Smooth muscle cell (in vitro differentiated cells): ENCODE data around the gene GSTA2. TPM values are rescaled to one million over a fixed set of nuclear protein-coding genes. Genes with fewer than 3 reads are reported as not detected.

ENCODE experiments used
- DNase-seq: peaks from one replicate; lab custom pipeline; 2025; ENCODE audit not compliant: unreplicated experiment; lab: John Stamatoyannopoulos, UW
- H2AFZ ChIP-seq: fragments of 200-600 bp; sonication (generic); 2 replicates; pipeline ENCODE4 v1.6.0; 2016; ENCODE audit warnings: antibody characterized with exemption, low read depth, mild to moderate bottlenecking
- H3F3A ChIP-seq: fragments of 200-600 bp; sonication (generic); 2 replicates; pipeline ENCODE4 v1.6.0; 2017; ENCODE audit warnings: antibody characterized with exemption, low read depth
- H3K27ac ChIP-seq: fragments of 200-600 bp; sonication (generic); 2 replicates; pipeline ENCODE4 v1.5.1; 2016; ENCODE audit warnings: low read depth, mild to moderate bottlenecking
- H3K27me3 ChIP-seq: fragments of 200-600 bp; sonication (generic); 2 replicates; pipeline ENCODE4 v1.6.1; 2016; ENCODE audit warnings: low read depth, mild to moderate bottlenecking
- H3K36me3 ChIP-seq: fragments of 200-600 bp; sonication (generic); 2 replicates; pipeline ENCODE4 v1.5.1; 2016; ENCODE audit warnings: low read depth
- H3K4me1 ChIP-seq: fragments of 200-600 bp; sonication (generic); 2 replicates; pipeline ENCODE4 v1.5.1; 2016; ENCODE audit warnings: low read depth
- H3K4me2 ChIP-seq: fragments of 200-600 bp; sonication (generic); 2 replicates; pipeline ENCODE4 v1.6.0; 2016; ENCODE audit warnings: mild to moderate bottlenecking
- H3K4me3 ChIP-seq: fragments of 200-600 bp; sonication (generic); 2 replicates; pipeline ENCODE4 v1.5.1; 2016; ENCODE audit warnings: mild to moderate bottlenecking
- H3K79me2 ChIP-seq: fragments of 200-600 bp; sonication (generic); 2 replicates; pipeline ENCODE4 v1.6.0; 2016; ENCODE audit warnings: low read depth, mild to moderate bottlenecking
- H3K9ac ChIP-seq: fragments of 200-600 bp; sonication (generic); 2 replicates; pipeline ENCODE4 v1.6.0; 2016; ENCODE audit warnings: low read depth
- H3K9me3 ChIP-seq: fragments of 200-600 bp; sonication (generic); replicated peaks from 2 replicates; pipeline ENCODE4 v1.5.1; 2016; ENCODE audit warnings: low read depth
- H4K20me1 ChIP-seq: fragments of 200-600 bp; sonication (generic); 2 replicates; pipeline ENCODE4 v1.6.0; 2016; ENCODE audit warnings: low read depth
- CTCF ChIP-seq: fragments of 200-600 bp; sonication (generic); IDR thresholded peaks from 2 replicates; pipeline ENCODE4 v1.5.1; 2017; ENCODE audit warnings: borderline replicate concordance, mild to moderate bottlenecking, antibody characterized with exemption; ENCODE audit not compliant: insufficient read depth, poor library complexity, severe bottlenecking
- WGBS: methylation state at CpG from one replicate; pipeline ENCODE4 v1.1.7; 2016; ENCODE audit warnings: low lambda C conversion rate; 5-methylcytosine and 5-hydroxymethylcytosine counted together
- polyA plus RNA-seq: library from polyadenylated mRNA; unstranded; fragments of >200 nt; fragmentation: Nextera tagmentation; extraction: Ambion mirVana; gene quantifications from 2 replicates; pipeline ENCODE4 v1.2.1, GENCODE V29; 2016
- total RNA-seq: library from RNA; depleted of rRNA; stranded (reverse); fragments of >200 nt; gene quantifications from 2 replicates; pipeline ENCODE4 v1.2.3, GENCODE V29; 2014

Gene GSTA2
- total and polyA plus RNA-seq, 2 experiments from 2014 or later = 0.65 TPM; not detected in 1

- Histone ChIP-seq H2AFZ (peak overlapping the region; percentile 30), H3F3A (peaks cover 15% of the 10 kb centered on the region), H3K4me3 (no peak overlapping the region), H3K27ac (peak overlapping the region; percentile 65), H4K20me1 (no peaks in the 10 kb centered on the region), H3K9ac (no peak overlapping the region), H3K27me3 (no peaks in the 10 kb centered on the region), H3K36me3 (no peaks in the 10 kb centered on the region), H3K9me3 (no peaks in the 10 kb centered on the region), H3K4me1 (peaks cover 17% of the 10 kb centered on the region), H3K79me2 (no peaks in the 10 kb centered on the region), H3K4me2 (no peak overlapping the region)
- WGBS = 49% methylated on average over 3 of the region's 3 CpGs
- DNase-seq = no peak
- no peak for TF ChIP-seq CTCF
These were observed 38.1 kb downstream of the GSTA2 start for GRCh38 chr6:52725143-52725534.

GRCh38 chr6:52724406-52725121, 38.7 kb downstream of the GSTA2 start:
- Histone ChIP-seq H3K79me2 (no peaks in the 10 kb centered on the region), H3K4me1 (peaks cover 17% of the 10 kb centered on the region), H3K4me2 (no peak overlapping the region), H3K36me3 (no peaks in the 10 kb centered on the region), H2AFZ (peak overlapping the region; percentile 30), H3K27me3 (no peaks in the 10 kb centered on the region), H3K9me3 (no peaks in the 10 kb centered on the region), H3K9ac (no peak overlapping the region), H3K4me3 (no peak overlapping the region), H4K20me1 (no peaks in the 10 kb centered on the region), H3F3A (peaks cover 15% of the 10 kb centered on the region), H3K27ac (peak overlapping the region; percentile 65)
- TF ChIP-seq CTCF = peak; percentile 74
- DNase-seq = peak; percentile 6
- 81% methylated on average over 13 of the region's 13 CpGs for WGBS

GRCh38 chr6:52724042-52724405, 39.3 kb downstream of the GSTA2 start:
- Histone ChIP-seq H4K20me1 (no peaks in the 10 kb centered on the region), H3K4me3 (no peak overlapping the region), H2AFZ (no peak overlapping the region), H3K36me3 (no peaks in the 10 kb centered on the region), H3F3A (peaks cover 15% of the 10 kb centered on the region), H3K4me1 (peaks cover 17% of the 10 kb centered on the region), H3K27me3 (no peaks in the 10 kb centered on the region), H3K79me2 (no peaks in the 10 kb centered on the region), H3K4me2 (no peak overlapping the region), H3K27ac (no peak overlapping the region), H3K9ac (no peak overlapping the region), H3K9me3 (no peaks in the 10 kb centered on the region)
- DNase-seq = no peak
- no peak for TF ChIP-seq CTCF
- WGBS = 60% methylated on average over 2 of the region's 2 CpGs

GRCh38 chr6:52720321-52720720, 43.0 kb downstream of the GSTA2 start:
- no peak overlapping the region for H3K4me2 ChIP-seq
- no peak overlapping the region for H2AFZ ChIP-seq
- H3K27me3 ChIP-seq = no peaks in the 10 kb centered on the region
- DNase-seq = no peak
- peaks cover 5% of the 10 kb centered on the region for H3F3A ChIP-seq
- 62% methylated on average over 2 of the region's 2 CpGs for WGBS
- H3K27ac ChIP-seq = no peak overlapping the region
- H3K9ac ChIP-seq = no peak overlapping the region
- no peaks in the 10 kb centered on the region for H3K79me2 ChIP-seq
- H3K36me3 ChIP-seq = no peaks in the 10 kb centered on the region
- H3K9me3 ChIP-seq = no peaks in the 10 kb centered on the region
- H4K20me1 ChIP-seq = no peaks in the 10 kb centered on the region
- no peak overlapping the region for H3K4me3 ChIP-seq
- TF ChIP-seq CTCF = no peak
- no peaks in the 10 kb centered on the region for H3K4me1 ChIP-seq
